HepG2 (cell line): Measurements from ENCODE around the gene SLC25A36. TPM values are rescaled to one million over a fixed set of nuclear protein-coding genes. Genes with fewer than 3 reads are reported as not detected.

Experiments used
- ATAC-seq: fragments of 200-7000 bp; cut with Tn5 transposase; 3 replicates; pipeline ENCODE4 v1.9.1; 2020; ENCODE audit warnings: mild to moderate bottlenecking, moderate library complexity
- BruUV-seq: library from RNA; stranded (reverse); fragments of 400-500 nt; replicated peaks from 2 replicates; lab custom pipeline; 2021; lab: Mats Ljungman, UMichigan
- CTCF ChIA-PET: fragments of 300-600 bp; formaldehyde crosslinking; extraction: SDS; loops from one replicate; lab custom pipeline; 2021; ENCODE audit warnings: low total read pairs, inconsistent platforms, low intra/inter-chr PET ratio; lab: Yijun Ruan, JAX
- POLR2A ChIA-PET: fragments of 350-600 bp; sonication (Branson Sonifier 250); formaldehyde crosslinking; loops from one replicate; lab custom pipeline; 2020; ENCODE audit warnings: antibody characterized with exemption, inconsistent platforms; lab: Yijun Ruan, JAX
- DNase-seq: peaks from one replicate; pipeline ENCODE4 v3.0.0-alpha.2; 2015; ENCODE audit warnings: low spot score
- FAIRE-seq: peaks from 3 replicates; lab custom pipeline; 2011; peaks lifted over from hg19 to GRCh38; lab: Jason Lieb, UNC
- H2AFZ ChIP-seq: one replicate; pipeline ENCODE4 v1.6.1; 2011; ENCODE audit warnings: low read length, inconsistent platforms
- H3K27ac ChIP-seq: fragments of 300-600 bp; 3 replicates; pipeline ENCODE4 v1.8.0; 2011; ENCODE audit warnings: mixed run types, mild to moderate bottlenecking, mixed read lengths, low read length, inconsistent platforms; ENCODE audit not compliant: insufficient read depth; ENCODE audit errors: extremely low read length
- H3K27me3 ChIP-seq, 2 experiments: fragments of 200-600 bp in 1 of 2; 2 replicates in 1 of 2; 3 replicates in 1 of 2; pipeline versions ENCODE4 v1.6.0 to v1.8.0; 2011; ENCODE audit warnings: low read length in 2 of 2, mild to moderate bottlenecking in 2 of 2, moderate library complexity in 2 of 2, inconsistent platforms in 1 of 2; ENCODE audit not compliant: insufficient read depth in 2 of 2, control insufficient read depth in 1 of 2
- H3K36me3 ChIP-seq, 2 experiments: fragments of 200-600 bp in 1 of 2; replicated peaks in 1 of 2; 2 replicates in 1 of 2; 3 replicates in 1 of 2; pipeline versions ENCODE4 v1.5.1 to v1.8.0; 2011; ENCODE audit warnings: low read length in 2 of 2, inconsistent platforms in 1 of 2; ENCODE audit not compliant: insufficient read depth in 2 of 2, control insufficient read depth in 1 of 2
- H3K4me1 ChIP-seq: 2 replicates; pipeline ENCODE4 v1.5.1; 2012; ENCODE audit warnings: low read length, inconsistent platforms; ENCODE audit not compliant: insufficient read depth
- H3K4me2 ChIP-seq: 2 replicates; pipeline ENCODE4 v1.6.0; 2011; ENCODE audit warnings: low read depth, low read length, inconsistent platforms
- H3K4me3 ChIP-seq, 3 experiments: fragments of 200-600 bp in 1 of 3; sonication (generic), shearing (Covaris generic) in 1 of 3; replicated peaks in 1 of 3; 2 replicates each; pipeline ENCODE4 v1.5.1; 2011 to 2016; ENCODE audit warnings: low read length in 3 of 3, inconsistent platforms in 2 of 3, low read depth in 2 of 3, mild to moderate bottlenecking in 2 of 3, control low read depth in 1 of 3, mixed read lengths in 1 of 3; ENCODE audit not compliant: insufficient read depth in 1 of 3
- H3K79me2 ChIP-seq: one replicate; pipeline ENCODE4 v1.6.1; 2011; ENCODE audit warnings: low read length, inconsistent platforms; ENCODE audit not compliant: insufficient read depth
- H3K9ac ChIP-seq: 2 replicates; pipeline ENCODE4 v1.6.0; 2011; ENCODE audit warnings: mild to moderate bottlenecking, low read depth, low read length, inconsistent platforms; ENCODE audit not compliant: insufficient read depth
- H3K9me3 ChIP-seq: 2 replicates; pipeline ENCODE4 v1.5.1; 2012; ENCODE audit warnings: mild to moderate bottlenecking, low read length
- H4K20me1 ChIP-seq: 2 replicates; pipeline ENCODE4 v1.6.0; 2011; ENCODE audit warnings: inconsistent platforms, mild to moderate bottlenecking, low read length, moderate library complexity; ENCODE audit not compliant: insufficient read depth
- ARID5B ChIP-seq: IDR thresholded peaks from 2 replicates; pipeline ENCODE4 v1.4.0; 2020; ENCODE audit warnings: mild to moderate bottlenecking, missing genetic modification reagents
- DBP ChIP-seq: sonication (generic); formaldehyde crosslinking; IDR thresholded peaks from 2 replicates; pipeline ENCODE4 v1.4.0; 2020; ENCODE audit warnings: missing genetic modification reagents; ENCODE audit errors: not compliant biosample characterization
- DPF2 ChIP-seq: sonication (generic); formaldehyde crosslinking; IDR thresholded peaks from 2 replicates; pipeline ENCODE4 v1.4.0; 2020; ENCODE audit warnings: mild to moderate bottlenecking, low read depth, missing genetic modification reagents, borderline replicate concordance
- ELF1 ChIP-seq: sonication (generic); formaldehyde crosslinking; IDR thresholded peaks from 2 replicates; pipeline ENCODE4 v1.4.0; 2020; ENCODE audit warnings: missing genetic modification reagents
- FOXP1 ChIP-seq, 2 experiments: fragments of 450-650 bp in 1 of 2; IDR thresholded peaks; 2 replicates each; pipeline ENCODE4 v1.6.1; 2017 to 2018; ENCODE audit warnings: antibody characterized with exemption in 1 of 2
- HMG20A ChIP-seq: IDR thresholded peaks from 2 replicates; pipeline ENCODE4 v1.6.1; 2016; ENCODE audit warnings: borderline replicate concordance
- ONECUT2 ChIP-seq: sonication (generic); formaldehyde crosslinking; IDR thresholded peaks from 2 replicates; pipeline ENCODE4 v1.4.0; 2020; ENCODE audit warnings: missing genetic modification reagents
- PPARG ChIP-seq: conservative IDR thresholded peaks from 2 replicates; pipeline ENCODE4 v1.6.1; 2016; ENCODE audit warnings: missing biosample characterization, missing genetic modification reagents
- RXRB ChIP-seq: IDR thresholded peaks from 2 replicates; pipeline ENCODE4 v1.6.1; 2016; ENCODE audit warnings: borderline replicate concordance, missing genetic modification reagents, missing compliant biosample characterization
- SAP130 ChIP-seq: IDR thresholded peaks from 2 replicates; pipeline ENCODE4 v1.6.1; 2016; ENCODE audit warnings: low read depth
- TFAP4 ChIP-seq: sonication (generic); IDR thresholded peaks from 2 replicates; pipeline ENCODE4 v1.6.1; 2016; ENCODE audit warnings: low read depth, borderline replicate concordance
- ZNF552 ChIP-seq: sonication (generic); formaldehyde crosslinking; IDR thresholded peaks from 2 replicates; pipeline ENCODE4 v1.9.0; 2022; ENCODE audit warnings: missing genetic modification reagents, mild to moderate bottlenecking, borderline replicate concordance
- ZUFSP ChIP-seq: sonication (generic); formaldehyde crosslinking; IDR thresholded peaks from 2 replicates; pipeline ENCODE4 v1.9.0; 2021; ENCODE audit warnings: missing genetic modification reagents, mild to moderate bottlenecking, borderline replicate concordance
- WGBS: methylation state at CpG from one replicate; pipeline ENCODE4 v1.1.6; 2017; ENCODE audit warnings: low lambda C conversion rate; 5-methylcytosine and 5-hydroxymethylcytosine counted together
- in situ Hi-C: cut with HindIII; loops from 2 replicates; pipeline ENCODE4 v1.10.0; 2017; ENCODE audit warnings: low pct_unique_long_range_greater_than_20kb; ENCODE audit not compliant: extremely low pct_ligation_motif_present
- intact Hi-C: fragments of 100-400 bp; cut with micrococcal nuclease; formaldehyde crosslinking; loops from one replicate; pipeline ENCODE4 v1.10.0; 2022; ENCODE audit not compliant: unreplicated experiment
- polyA plus RNA-seq, 8 experiments: library from polyadenylated mRNA; depleted of rRNA in 3 of 8; stranded (reverse) in 7 of 8; unstranded in 1 of 8; fragments of >200 nt; fragmentation: Illumina TruSeq in 4 of 8; extraction: Trizol in 4 of 8; gene quantifications; 2 replicates each; pipeline versions ENCODE4 v1.2.1 to v1.2.3, GENCODE V29; 2011 to 2016; ENCODE audit warnings: low read depth in 4 of 8, missing spikeins in 1 of 8, mixed read lengths in 1 of 8; ENCODE audit not compliant: insufficient read depth in 1 of 8
- total RNA-seq, 5 experiments: library from RNA; depleted of rRNA; stranded (reverse); fragments of >200 nt; fragmentation: Illumina TruSeq; extraction: Trizol; gene quantifications; 2 replicates each; pipeline ENCODE4 v1.2.3, GENCODE V29; 2016; ENCODE audit warnings: low read depth in 1 of 5

SLC25A36 gene
- total and polyA plus RNA-seq, 2 of the 13 experiments (the other 11 are each of a cell fraction or from before 2014, with no cell fraction given): 30.6 to 85.6 TPM

GRCh38 chr3:140950144-140950543 is 8.5 kb downstream of the SLC25A36 start:
- Histone ChIP-seq H3K4me2 (peak overlapping the region; percentile 28; the same call in 1 of the 2 replicates), H3K4me3 (no peak overlapping the region), H2AFZ (no peak overlapping the region), H3K36me3 (peaks cover 0 to 20% of the 10 kb centered on the region in 2 experiments; a peak in 2 of 5 replicates), H3K79me2 (peaks cover 100% of the 10 kb centered on the region), H3K9me3 (no peaks in the 10 kb centered on the region), H3K27ac (no peak overlapping the region), H3K9ac (no peak overlapping the region), H3K27me3 (no peaks in the 10 kb centered on the region), H3K4me1 (peaks cover 100% of the 10 kb centered on the region), H4K20me1 (peaks cover 96% of the 10 kb centered on the region)
- no TSS peak for BruUV-seq
- no peak for FAIRE-seq
- in situ Hi-C loops (no loop called here), intact Hi-C loops (no loop called here)
- TF ChIP-seq FOXP1 (IDR thresholded peaks at IDR 0.05) (no peak), FOXP1 (CRISPR knock-in tag; IDR thresholded peaks at IDR 0.05) (0 out of 2 replicates have a peak, but pooled peaks have one; percentile 14), ZUFSP (CRISPR knock-in tag) (no peak), ONECUT2 (CRISPR knock-in tag) (no peak), SAP130 (CRISPR knock-in tag) (peak; percentile 56), TFAP4 (peak; percentile 74; the same call in 1 of the 2 replicates), PPARG (CRISPR knock-in tag) (peak; percentile 61), DPF2 (CRISPR knock-in tag) (no peak), ELF1 (CRISPR knock-in tag) (no peak), DBP (CRISPR knock-in tag) (no peak), RXRB (CRISPR knock-in tag) (0 out of 2 replicates have a peak, but pooled peaks have one; percentile 2), HMG20A (peak; percentile 29; the same call in 1 of the 2 replicates), ARID5B (CRISPR knock-in tag) (0 out of 2 replicates have a peak, but pooled peaks have one; percentile 15), ZNF552 (CRISPR knock-in tag) (no peak)
- CTCF ChIA-PET: no interaction called here
- no peak for ATAC-seq
- POLR2A ChIA-PET: no interaction called here
- DNase-seq: no peak
- WGBS: 63% methylated on average over 1 of the region's 1 CpG
